Nephron progenitor cell (in vitro differentiated cells): Measurements from ENCODE around the gene RAP1GDS1.

Experiments
- DNase-seq: peaks from one replicate; pipeline ENCODE4 v3.0.0; 2021
- H3K27ac Mint-ChIP-seq: 2 replicates; pipeline ENCODE4 v1.8.0; 2021; ENCODE audit warnings: mild to moderate bottlenecking, moderate library complexity, mixed read lengths
- H3K27me3 Mint-ChIP-seq: 2 replicates; pipeline ENCODE4 v1.8.0; 2021; ENCODE audit warnings: mild to moderate bottlenecking, low read depth, mixed read lengths; ENCODE audit not compliant: poor library complexity
- H3K36me3 Mint-ChIP-seq: 2 replicates; pipeline ENCODE4 v1.8.0; 2021; ENCODE audit warnings: low read depth, mixed read lengths
- H3K4me1 Mint-ChIP-seq: 2 replicates; pipeline ENCODE4 v1.8.0; 2021; ENCODE audit warnings: mixed read lengths
- H3K4me3 Mint-ChIP-seq: 2 replicates; pipeline ENCODE4 v1.8.0; 2021; ENCODE audit warnings: mild to moderate bottlenecking, moderate library complexity, mixed read lengths
- H3K9me3 Mint-ChIP-seq: 2 replicates; pipeline ENCODE4 v1.8.0; 2021; ENCODE audit warnings: mild to moderate bottlenecking, moderate library complexity, mixed read lengths
- CTCF ChIP-seq: fragments of 200-600 bp; sonication (generic); IDR thresholded peaks from 2 replicates; pipeline ENCODE4 v1.5.0; 2021; ENCODE audit warnings: antibody characterized with exemption

The RAP1GDS1 gene

DNA sequence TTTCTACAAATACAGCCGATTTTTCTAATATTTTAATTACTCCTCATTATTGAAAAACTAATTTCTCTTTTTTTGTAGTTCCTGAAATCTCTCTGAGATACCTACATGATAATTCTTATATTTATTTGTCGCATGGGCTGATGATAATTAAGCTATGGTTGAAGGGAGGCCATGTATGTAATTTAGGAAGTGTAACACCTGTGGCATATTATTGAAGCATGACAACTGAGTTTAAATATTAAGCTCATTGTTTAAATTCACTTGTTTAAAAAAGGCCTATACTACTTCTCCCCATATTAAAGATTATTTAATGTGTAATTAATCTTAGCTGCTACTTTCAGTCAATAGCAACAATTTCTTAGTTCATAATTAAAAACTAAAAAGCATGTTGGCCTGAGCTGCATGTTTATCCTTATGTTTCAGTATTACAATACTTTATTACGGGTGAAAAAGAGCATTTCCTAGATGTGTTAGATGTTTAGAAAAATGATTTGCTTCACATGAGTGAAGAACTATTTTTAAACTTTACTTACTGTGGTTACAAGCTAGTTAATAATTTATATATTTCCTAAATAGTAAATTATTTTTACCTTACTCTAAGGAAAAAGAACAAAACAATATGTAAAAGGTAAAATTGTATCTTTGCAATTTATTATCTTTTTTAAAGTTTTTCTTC, 122.4 kb downstream of the RAP1GDS1 start:
- DNase-seq: no peak
- TF ChIP-seq CTCF: no peak
- Mint-ChIP-seq H3K4me1 (no peaks in the 10 kb centered on the region), H3K36me3 (no peaks in the 10 kb centered on the region), H3K27ac (no peak overlapping the region), H3K4me3 (no peak overlapping the region), H3K27me3 (no peaks in the 10 kb centered on the region), H3K9me3 (no peaks in the 10 kb centered on the region)

DNA sequence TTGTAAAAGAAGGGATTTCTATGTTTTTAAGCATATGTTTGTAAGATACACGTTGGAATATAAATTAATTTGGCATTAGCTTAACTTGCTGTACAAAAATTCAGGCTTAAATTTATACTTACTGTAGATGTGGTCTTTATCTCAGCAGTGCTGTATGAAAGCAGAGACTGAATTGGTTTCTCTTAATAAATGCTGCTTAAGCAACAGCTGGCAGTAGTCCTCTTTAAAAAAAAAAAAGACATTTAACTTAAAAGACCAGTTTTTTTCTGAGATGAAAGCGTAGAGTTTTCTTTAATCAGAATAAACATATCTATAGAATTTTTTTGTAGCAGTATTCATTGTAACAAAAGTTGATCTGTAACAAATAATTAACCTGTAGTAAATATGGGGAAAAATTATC, 124.6 kb downstream of the RAP1GDS1 start:
- no peaks in the 10 kb centered on the region for H3K27me3 Mint-ChIP-seq
- no peak for DNase-seq
- no peaks in the 10 kb centered on the region for H3K36me3 Mint-ChIP-seq
- H3K4me1 Mint-ChIP-seq: no peaks in the 10 kb centered on the region
- no peak overlapping the region for H3K27ac Mint-ChIP-seq
- H3K9me3 Mint-ChIP-seq: no peaks in the 10 kb centered on the region
- H3K4me3 Mint-ChIP-seq: no peak overlapping the region
- TF ChIP-seq CTCF: no peak

GRCh38 chr4:98387345-98388026, 126.3 kb downstream of the RAP1GDS1 start:
- no peak overlapping the region for H3K27ac Mint-ChIP-seq
- TF ChIP-seq CTCF: no peak
- no peak overlapping the region for H3K4me3 Mint-ChIP-seq
- H3K4me1 Mint-ChIP-seq: no peaks in the 10 kb centered on the region
- no peak for DNase-seq
- H3K36me3 Mint-ChIP-seq: no peaks in the 10 kb centered on the region
- no peaks in the 10 kb centered on the region for H3K9me3 Mint-ChIP-seq
- no peaks in the 10 kb centered on the region for H3K27me3 Mint-ChIP-seq

GRCh38 chr4:98394134-98394533, 132.9 kb downstream of the RAP1GDS1 start:
- no peak overlapping the region for H3K4me3 Mint-ChIP-seq
- no peaks in the 10 kb centered on the region for H3K27me3 Mint-ChIP-seq
- H3K27ac Mint-ChIP-seq: no peak overlapping the region
- no peak for TF ChIP-seq CTCF
- H3K36me3 Mint-ChIP-seq: peaks cover 48% of the 10 kb centered on the region
- H3K9me3 Mint-ChIP-seq: peaks cover 16% of the 10 kb centered on the region
- DNase-seq: no peak
- peaks cover 7% of the 10 kb centered on the region for H3K4me1 Mint-ChIP-seq

DNA sequence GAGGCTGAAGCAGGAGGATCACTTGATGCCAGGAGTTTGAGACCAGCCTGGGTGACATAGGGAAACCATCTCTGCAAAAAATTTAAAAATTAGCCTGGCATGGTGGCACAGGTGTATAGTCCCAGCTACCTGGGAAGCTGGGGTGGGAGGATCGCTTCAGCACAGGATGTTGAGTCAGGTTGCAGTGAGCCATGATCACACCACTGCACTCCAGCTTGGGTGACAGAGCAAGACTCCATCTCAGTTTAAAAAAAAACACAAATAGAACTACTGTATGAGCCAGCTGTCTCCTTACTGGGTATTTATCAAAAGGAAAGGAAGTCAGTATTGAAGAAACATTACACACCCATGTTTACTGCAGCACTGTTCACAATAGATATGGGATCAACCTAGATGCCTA, 138.7 kb downstream of the RAP1GDS1 start:
- H3K27me3 Mint-ChIP-seq: peaks cover 2% of the 10 kb centered on the region
- H3K36me3 Mint-ChIP-seq: peaks cover 36% of the 10 kb centered on the region
- no peak overlapping the region for H3K27ac Mint-ChIP-seq
- no peak overlapping the region for H3K4me3 Mint-ChIP-seq
- no peak for DNase-seq
- peaks cover 16% of the 10 kb centered on the region for H3K9me3 Mint-ChIP-seq
- H3K4me1 Mint-ChIP-seq: peaks cover 7% of the 10 kb centered on the region
- TF ChIP-seq CTCF: no peak

GRCh38 chr4:98406819-98407218, 145.6 kb downstream of the RAP1GDS1 start:
- peaks cover 2% of the 10 kb centered on the region for H3K27me3 Mint-ChIP-seq
- H3K4me3 Mint-ChIP-seq: no peak overlapping the region
- peaks cover 4% of the 10 kb centered on the region for H3K9me3 Mint-ChIP-seq
- H3K27ac Mint-ChIP-seq: no peak overlapping the region
- no peak for DNase-seq
- no peak for TF ChIP-seq CTCF
- H3K36me3 Mint-ChIP-seq: peaks cover 9% of the 10 kb centered on the region
- H3K4me1 Mint-ChIP-seq: no peaks in the 10 kb centered on the region
